GM21528 (cell line): ENCODE data around the gene TSEN34.
"Not testable (repeated sequence)": the region's sequence is repeated elsewhere in the genome, so short reads cannot be mapped to it uniquely, and the experiment has no call there.

ENCODE experiments used
- ATAC-seq: cut with Tn5 transposase; IDR thresholded peaks from one replicate; pipeline ENCODE4 v1.9.1; 2021; ENCODE audit warnings: mild to moderate bottlenecking, moderate library complexity; ENCODE audit not compliant: unreplicated experiment, low FRiP score

The TSEN34 gene

GRCh38 chr19:54183431-54183830 is 7.7 kb upstream of the TSEN34 start:
- no peak for ATAC-seq

GRCh38 chr19:54186351-54186750 is 4.8 kb upstream of the TSEN34 start:
- ATAC-seq, result no peak

GRCh38 chr19:54186934-54187381 is 4.2 kb upstream of the TSEN34 start:
- ATAC-seq, result no peak

GRCh38 chr19:54188215-54188871 is 2.8 kb upstream of the TSEN34 start:
- no peak for ATAC-seq

- ATAC-seq, result peak; percentile 15
These were observed 1.9 kb upstream of the TSEN34 start, which contains the start of gene MBOAT7 for GRCh38 chr19:54189145-54189734. TSS of gene MBOAT7 (minus strand) at chr19:54189580. CDS start at chr19:54188508, 1,072 bp downstream.

GRCh38 chr19:54189735-54190502 is 1.2 kb upstream of the TSEN34 start:
- ATAC-seq, result peak; percentile 53

- ATAC-seq, result peak; percentile 47
These were observed 551 bp upstream of the TSEN34 start for GRCh38 chr19:54190503-54191010.

- ATAC-seq, result no peak
These were observed 824 bp downstream of the TSEN34 start for GRCh38 chr19:54191811-54192453.

GRCh38 chr19:54193011-54193410 is 1.9 kb downstream of the TSEN34 start:
- ATAC-seq, result no peak

GRCh38 chr19:54194463-54194862 is 3.4 kb downstream of the TSEN34 start:
- not testable (repeated sequence) for ATAC-seq

GRCh38 chr19:54196536-54196935 is 5.4 kb downstream of the TSEN34 start:
- ATAC-seq, result no peak

GRCh38 chr19:54197121-54197520 is 6.0 kb downstream of the TSEN34 start:
- no peak for ATAC-seq

GRCh38 chr19:54199401-54199800 is 8.3 kb downstream of the TSEN34 start:
- ATAC-seq, result no peak

- ATAC-seq, result no peak
These were observed 10.1 kb downstream of the TSEN34 start for GRCh38 chr19:54201172-54201701.

GRCh38 chr19:54201980-54202379 is 10.9 kb downstream of the TSEN34 start:
- no peak for ATAC-seq

- ATAC-seq, result no peak
These were observed 12.1 kb downstream of the TSEN34 start for GRCh38 chr19:54203151-54203611.

GRCh38 chr19:54204767-54205468 is 13.8 kb downstream of the TSEN34 start:
- ATAC-seq, result no peak

- ATAC-seq, result no peak
These were observed 15.1 kb downstream of the TSEN34 start for GRCh38 chr19:54206030-54206830.

GRCh38 chr19:54206831-54207177 is 15.7 kb downstream of the TSEN34 start:
- no peak for ATAC-seq
